SU-DHL-6 (cell line): ENCODE measurements around the gene FRAS1.

Source experiments
- EZH2phosphoT487 ChIP-seq: fragments of 200-600 bp; sonication (generic), shearing (Covaris generic); conservative IDR thresholded peaks from 2 replicates; pipeline ENCODE4 v1.6.1; 2018; ENCODE audit warnings: mild to moderate bottlenecking, antibody characterized with exemption, low read length, moderate library complexity, mixed read lengths
- TF ChIP-seq, protein P1 (sequence below): fragments of 200-600 bp; sonication (generic); IDR thresholded peaks from one replicate; pipeline ENCODE4 v1.5.1; 2017; ENCODE audit warnings: antibody characterized with exemption, mild to moderate bottlenecking, low read length, moderate library complexity; ENCODE audit not compliant: insufficient read depth, poor library complexity, severe bottlenecking

GRCh38 chr4:78542373-78542772 lies 485.2 kb downstream of the FRAS1 start:
- TF ChIP-seq, protein P1, sequence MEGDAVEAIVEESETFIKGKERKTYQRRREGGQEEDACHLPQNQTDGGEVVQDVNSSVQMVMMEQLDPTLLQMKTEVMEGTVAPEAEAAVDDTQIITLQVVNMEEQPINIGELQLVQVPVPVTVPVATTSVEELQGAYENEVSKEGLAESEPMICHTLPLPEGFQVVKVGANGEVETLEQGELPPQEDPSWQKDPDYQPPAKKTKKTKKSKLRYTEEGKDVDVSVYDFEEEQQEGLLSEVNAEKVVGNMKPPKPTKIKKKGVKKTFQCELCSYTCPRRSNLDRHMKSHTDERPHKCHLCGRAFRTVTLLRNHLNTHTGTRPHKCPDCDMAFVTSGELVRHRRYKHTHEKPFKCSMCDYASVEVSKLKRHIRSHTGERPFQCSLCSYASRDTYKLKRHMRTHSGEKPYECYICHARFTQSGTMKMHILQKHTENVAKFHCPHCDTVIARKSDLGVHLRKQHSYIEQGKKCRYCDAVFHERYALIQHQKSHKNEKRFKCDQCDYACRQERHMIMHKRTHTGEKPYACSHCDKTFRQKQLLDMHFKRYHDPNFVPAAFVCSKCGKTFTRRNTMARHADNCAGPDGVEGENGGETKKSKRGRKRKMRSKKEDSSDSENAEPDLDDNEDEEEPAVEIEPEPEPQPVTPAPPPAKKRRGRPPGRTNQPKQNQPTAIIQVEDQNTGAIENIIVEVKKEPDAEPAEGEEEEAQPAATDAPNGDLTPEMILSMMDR: no peak
- TF ChIP-seq EZH2phosphoT487: no peak
